Stimulated activated naive CD8-positive, alpha-beta T cell treated with anti-CD3 and anti-CD28 coated beads, Interleukin-15, amount 100 ng/mL, for 72 hours (primary cell): ENCODE data around the gene CNGA3.
A peak's percentile ranks its signal among the peaks of the same experiment; 100 is the strongest.

Experiments
- ATAC-seq: fragments of 150-1000 bp; cut with Tn5 transposase; 2 replicates; pipeline ENCODE4 v1.10.0; 2021; ENCODE audit warnings: mild to moderate bottlenecking, moderate library complexity
- DNase-seq, 2 donors: peaks; one replicate each; pipeline ENCODE4 v3.0.0; 2021 to 2022
- H3K27ac Mint-ChIP-seq, 2 donors: one replicate each; pipeline ENCODE4 v1.8.0; 2022; ENCODE audit warnings: mild to moderate bottlenecking in 2 of 2, mixed read lengths in 2 of 2, moderate library complexity in 2 of 2
- H3K27me3 Mint-ChIP-seq: one replicate; pipeline ENCODE4 v1.8.0; 2022; ENCODE audit warnings: mixed read lengths
- H3K4me1 Mint-ChIP-seq: one replicate; pipeline ENCODE4 v1.8.0; 2022; ENCODE audit warnings: mild to moderate bottlenecking, mixed read lengths
- H3K4me3 Mint-ChIP-seq, 2 donors: one replicate each; pipeline ENCODE4 v1.8.0; 2022; ENCODE audit warnings: mild to moderate bottlenecking in 2 of 2, mixed read lengths in 2 of 2, moderate library complexity in 1 of 2
- H3K9me3 Mint-ChIP-seq, 2 donors: one replicate each; pipeline ENCODE4 v1.8.0; 2022; ENCODE audit warnings: mixed read lengths in 2 of 2

CNGA3 gene

DNA sequence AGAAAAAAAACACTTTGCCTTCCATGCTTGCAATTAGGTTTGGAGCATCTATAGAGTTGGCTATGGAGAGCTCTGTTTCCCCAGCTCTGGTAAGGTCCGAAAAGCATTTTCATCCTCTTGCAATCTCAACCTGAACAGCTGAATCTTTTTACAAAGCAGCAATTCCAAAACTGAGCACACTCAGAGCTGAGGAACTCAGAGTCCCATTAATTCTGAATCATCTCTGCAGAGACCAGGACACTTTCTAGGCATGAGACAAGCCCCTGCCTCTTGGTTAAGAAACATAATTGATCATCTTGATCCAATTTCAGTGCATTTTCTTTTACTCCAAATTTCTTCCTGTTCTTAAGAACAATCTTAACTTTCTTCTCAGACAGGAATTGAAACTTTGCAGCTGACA is 4.2 kb downstream of the CNGA3 start:
- DNase-seq (no peak), ATAC-seq (no peak)
- Mint-ChIP-seq H3K4me3 (no peak overlapping the region), H3K27me3 (peaks cover 67% of the 10 kb centered on the region), H3K27ac (no peak overlapping the region), H3K9me3 (no peaks in the 10 kb centered on the region), H3K4me1 (peaks cover 25% of the 10 kb centered on the region)

DNA sequence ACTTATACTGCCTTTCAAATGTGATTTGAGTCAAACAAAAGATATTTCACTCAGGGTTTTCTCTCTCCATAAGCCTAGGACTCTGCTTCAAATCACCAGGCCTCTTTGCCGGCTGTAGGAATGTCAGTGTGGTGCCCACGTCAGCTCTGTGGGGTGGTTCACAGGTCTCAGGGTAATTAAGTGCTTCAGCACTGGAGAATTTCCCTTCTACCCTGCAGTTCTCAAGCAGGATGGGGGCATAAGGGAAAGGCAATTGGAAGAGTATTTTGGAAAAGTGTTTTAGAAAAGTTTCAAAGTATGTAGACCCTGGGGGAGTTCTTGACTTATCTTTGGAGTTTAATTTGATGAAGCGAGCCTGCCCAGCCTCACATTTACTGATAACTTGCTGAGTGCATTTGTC is 9.6 kb downstream of the CNGA3 start:
- Mint-ChIP-seq H3K27me3 (peaks cover 30% of the 10 kb centered on the region), H3K4me1 (no peaks in the 10 kb centered on the region), H3K9me3 (no peaks in the 10 kb centered on the region), H3K27ac (no peak overlapping the region), H3K4me3 (no peak overlapping the region)
- DNase-seq = no peak
- no peak for ATAC-seq

DNA sequence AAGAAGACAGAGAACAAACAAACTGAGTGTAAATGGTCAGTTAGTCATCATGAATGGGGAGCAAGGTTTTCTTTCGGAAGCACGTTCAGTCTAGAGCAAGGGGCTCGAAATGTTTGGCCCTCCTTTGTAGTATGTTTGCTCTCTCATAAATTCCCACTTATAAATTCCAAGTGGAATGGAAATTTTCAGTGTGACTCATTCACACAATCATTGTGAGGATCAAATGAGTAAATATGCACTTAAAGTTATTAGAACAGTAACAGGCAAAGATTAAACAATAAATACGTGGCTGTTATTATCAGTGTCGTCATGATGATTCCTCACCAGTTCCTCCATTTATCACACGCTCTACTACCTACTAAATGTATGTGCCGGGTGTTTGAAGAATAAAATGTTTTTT is 10.5 kb downstream of the CNGA3 start:
- peaks cover 22% of the 10 kb centered on the region for H3K27me3 Mint-ChIP-seq
- H3K27ac Mint-ChIP-seq = no peak overlapping the region
- H3K4me1 Mint-ChIP-seq = no peaks in the 10 kb centered on the region
- DNase-seq (no peak), ATAC-seq (no peak)
- H3K9me3 Mint-ChIP-seq = no peaks in the 10 kb centered on the region
- H3K4me3 Mint-ChIP-seq = no peak overlapping the region

DNA sequence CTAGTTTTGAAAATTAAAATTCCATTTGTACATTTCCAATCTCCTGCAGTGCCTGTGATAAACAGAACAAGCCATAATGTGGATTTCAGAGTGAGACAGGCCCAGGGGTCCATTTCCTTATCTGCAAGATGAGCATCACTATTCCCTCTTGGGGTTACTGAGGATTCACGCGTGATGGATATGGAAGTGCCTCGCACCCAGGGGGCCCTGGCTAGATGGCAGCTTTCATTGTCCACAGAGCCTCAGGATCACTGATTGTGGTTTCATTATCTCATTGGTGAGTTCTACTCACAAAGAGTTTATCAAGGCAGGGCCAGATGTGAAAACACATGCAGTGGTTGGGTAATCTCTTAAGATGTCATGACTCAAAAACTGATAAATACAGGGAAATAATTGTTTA is 11.6 kb downstream of the CNGA3 start:
- no peak overlapping the region for H3K4me3 Mint-ChIP-seq
- ATAC-seq = no peak
- no peak overlapping the region for H3K27ac Mint-ChIP-seq
- peaks cover 16% of the 10 kb centered on the region for H3K27me3 Mint-ChIP-seq
- no peak for DNase-seq
- no peaks in the 10 kb centered on the region for H3K4me1 Mint-ChIP-seq
- H3K9me3 Mint-ChIP-seq = no peaks in the 10 kb centered on the region

DNA sequence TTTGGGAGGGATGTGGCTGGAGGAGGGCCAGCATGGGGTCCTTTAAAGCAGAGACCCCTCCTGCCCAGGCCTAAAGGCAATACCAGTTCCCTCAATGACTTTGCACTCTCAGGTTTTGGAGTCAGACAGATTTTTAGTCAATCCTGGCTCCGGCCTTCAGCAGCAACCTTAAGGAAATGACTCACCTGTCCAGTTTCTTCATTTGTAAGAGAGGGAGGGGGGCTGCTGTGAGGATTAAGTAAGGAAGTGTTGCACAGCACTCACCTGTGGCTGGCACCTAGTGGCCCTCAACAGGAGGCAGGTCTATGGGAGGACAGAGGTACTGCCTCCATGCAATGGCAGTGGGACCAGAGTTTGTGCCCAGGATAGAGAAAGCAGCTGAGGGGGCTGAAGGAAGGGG is 13.7 kb downstream of the CNGA3 start:
- Mint-ChIP-seq H3K4me3 (no peak overlapping the region), H3K4me1 (no peaks in the 10 kb centered on the region), H3K9me3 (no peaks in the 10 kb centered on the region), H3K27me3 (peaks cover 17% of the 10 kb centered on the region), H3K27ac (no peak overlapping the region)
- no peak for DNase-seq
- no peak for ATAC-seq

DNA sequence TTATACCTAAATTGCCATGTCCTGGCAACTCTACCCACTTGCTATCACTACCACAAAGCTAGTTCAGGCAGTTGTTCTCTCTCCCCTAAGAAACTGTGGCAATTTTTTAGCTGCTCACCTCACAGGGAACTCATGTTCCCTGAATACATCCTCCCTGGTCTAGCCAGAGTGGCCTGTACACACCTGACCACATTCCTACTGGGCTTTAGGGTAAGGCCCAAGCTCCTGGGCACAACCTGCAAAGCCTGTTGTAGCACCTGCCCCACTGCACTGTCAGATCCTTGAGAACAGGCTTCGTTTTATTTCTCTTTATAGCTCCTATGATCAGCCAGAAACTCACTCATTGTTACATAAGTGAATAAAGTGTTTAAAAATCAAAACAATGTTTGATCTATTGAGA is 21.5 kb downstream of the CNGA3 start:
- no peak for ATAC-seq
- Mint-ChIP-seq H3K27ac (no peak overlapping the region), H3K27me3 (peaks cover 31% of the 10 kb centered on the region), H3K4me1 (no peaks in the 10 kb centered on the region), H3K9me3 (peaks cover 0 to 13% of the 10 kb centered on the region in 2 donors), H3K4me3 (no peak overlapping the region)
- DNase-seq = no peak

DNA sequence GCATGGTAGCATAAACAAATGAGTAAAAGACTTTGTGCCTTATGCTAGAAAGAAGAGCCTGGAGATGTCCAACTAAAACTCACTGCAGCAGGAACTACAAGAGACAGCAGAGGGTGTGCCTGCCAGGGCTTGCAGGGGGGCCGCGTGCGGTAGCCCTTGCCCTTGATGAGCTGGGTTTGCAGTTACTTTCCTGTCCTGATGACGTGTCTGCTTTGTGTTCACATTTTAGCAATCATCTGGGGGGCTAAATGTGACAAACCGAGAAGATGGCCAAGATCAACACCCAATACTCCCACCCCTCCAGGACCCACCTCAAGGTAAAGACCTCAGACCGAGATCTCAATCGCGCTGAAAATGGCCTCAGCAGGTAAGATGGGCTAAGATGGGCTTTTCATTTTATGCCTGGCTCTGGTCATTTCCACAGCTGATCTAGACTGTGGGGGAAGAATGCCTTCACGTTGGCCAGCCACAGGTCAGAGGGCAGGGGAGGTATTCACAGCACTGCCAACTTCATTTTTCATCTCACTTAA is 23.5 kb downstream of the CNGA3 start:
- Mint-ChIP-seq H3K4me3 (no peak overlapping the region), H3K9me3 (peaks cover 0 to 13% of the 10 kb centered on the region in 2 donors), H3K27me3 (peaks cover 50% of the 10 kb centered on the region), H3K4me1 (no peaks in the 10 kb centered on the region), H3K27ac (no peak overlapping the region)
- ATAC-seq (no peak), DNase-seq (no peak)

DNA sequence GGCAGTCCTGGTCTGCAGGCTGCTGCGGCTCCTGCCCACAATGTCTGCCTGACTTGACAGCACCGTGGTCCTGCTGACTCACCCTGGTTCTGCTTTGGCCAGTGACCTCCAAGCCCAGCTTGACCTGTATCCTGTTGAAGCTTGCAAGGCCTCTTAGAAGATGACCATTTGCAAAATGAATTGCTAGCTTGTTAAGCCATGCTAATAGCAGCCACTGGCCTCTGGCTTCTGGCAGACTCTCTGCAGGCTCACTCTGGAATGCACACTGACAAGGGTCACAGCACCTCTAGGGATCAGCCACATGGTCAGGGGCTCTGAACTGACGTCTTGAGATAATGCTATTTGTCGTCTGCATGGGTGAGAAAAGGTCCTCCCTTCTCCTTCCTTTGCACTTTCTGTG is 25.9 kb downstream of the CNGA3 start:
- no peak overlapping the region for H3K27ac Mint-ChIP-seq
- H3K27me3 Mint-ChIP-seq = peaks cover 62% of the 10 kb centered on the region
- DNase-seq = no peak
- no peaks in the 10 kb centered on the region for H3K4me1 Mint-ChIP-seq
- no peak overlapping the region for H3K4me3 Mint-ChIP-seq
- no peak for ATAC-seq
- peaks cover 0 to 13% of the 10 kb centered on the region in 2 donors for H3K9me3 Mint-ChIP-seq

DNA sequence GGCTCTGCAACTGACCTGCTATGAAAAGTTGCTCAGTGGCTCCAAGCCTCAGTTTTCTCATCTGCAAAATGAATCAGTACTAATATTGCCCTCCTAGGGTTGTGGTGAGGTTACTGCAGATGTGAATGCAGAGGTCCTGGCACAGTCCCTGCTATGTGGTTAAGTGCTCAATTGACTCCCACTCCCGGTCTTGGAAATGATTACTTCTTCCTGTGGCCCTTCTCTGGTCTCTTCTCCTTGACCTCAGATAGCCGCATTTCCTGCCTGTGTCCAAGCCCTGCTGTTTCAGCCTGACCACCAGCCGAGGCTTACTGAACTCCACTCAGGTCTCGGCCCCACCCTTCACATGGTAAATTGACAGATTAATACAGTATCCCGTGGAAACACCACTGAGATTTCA is 26.3 kb downstream of the CNGA3 start:
- Mint-ChIP-seq H3K4me3 (no peak overlapping the region), H3K27ac (no peak overlapping the region), H3K4me1 (no peaks in the 10 kb centered on the region), H3K27me3 (peaks cover 62% of the 10 kb centered on the region), H3K9me3 (peaks cover 0 to 11% of the 10 kb centered on the region in 2 donors)
- ATAC-seq (no peak), DNase-seq (no peak)

DNA sequence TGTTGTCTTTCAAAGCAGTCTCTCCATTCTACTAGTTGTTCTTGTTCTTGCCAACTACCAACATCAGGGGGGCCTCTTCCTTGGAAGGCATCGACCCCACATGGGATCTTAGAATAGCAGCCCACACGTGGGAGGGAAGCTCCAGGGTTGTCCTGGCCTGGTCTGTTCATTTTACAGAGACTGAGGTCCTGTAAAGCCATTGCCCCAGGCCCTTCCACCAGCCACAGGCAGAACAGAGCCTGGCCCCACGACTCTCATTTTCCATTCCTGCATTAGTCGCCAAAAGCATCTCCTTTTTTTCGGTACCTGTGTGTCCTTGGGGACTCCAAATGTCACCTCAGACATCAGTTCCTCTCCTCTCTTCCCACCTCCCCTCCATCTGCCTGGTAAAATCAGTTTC is 28.0 kb downstream of the CNGA3 start:
- Mint-ChIP-seq H3K27me3 (peaks cover 60% of the 10 kb centered on the region), H3K27ac (peak overlapping the region in 1 of 2 donors; percentile 60), H3K4me1 (no peaks in the 10 kb centered on the region), H3K4me3 (no peak overlapping the region), H3K9me3 (no peaks in the 10 kb centered on the region)
- ATAC-seq = no peak
- DNase-seq = no peak

DNA sequence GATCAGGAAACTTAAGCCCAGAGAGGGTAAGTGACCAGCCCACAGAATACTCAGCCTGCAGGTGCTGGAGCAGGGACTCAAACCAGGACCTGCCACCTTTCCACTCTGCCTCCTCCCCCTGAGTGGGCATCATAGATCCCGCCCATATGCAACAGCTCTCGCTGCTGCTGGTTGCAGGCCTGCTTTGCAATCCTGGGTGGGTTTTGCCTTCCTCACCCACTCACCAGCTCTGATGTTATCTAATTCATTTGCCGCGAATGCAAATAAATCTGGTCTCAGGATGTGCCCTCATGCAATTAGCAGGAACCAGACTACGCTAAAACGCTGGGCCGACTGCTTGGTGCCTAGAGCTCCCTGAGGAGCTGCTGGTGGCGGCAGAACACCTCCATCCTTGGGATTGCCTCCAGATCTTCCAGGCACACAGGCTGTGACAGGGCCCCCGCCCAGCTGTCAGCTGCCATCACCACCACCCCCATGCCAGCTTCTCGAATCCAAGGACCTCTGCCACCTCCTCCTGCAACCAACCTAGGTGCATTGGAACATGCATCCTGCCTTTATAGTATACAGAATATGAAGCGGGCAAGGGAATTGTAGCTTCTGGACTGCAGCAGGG is 28.8 kb downstream of the CNGA3 start:
- peaks cover 60% of the 10 kb centered on the region for H3K27me3 Mint-ChIP-seq
- no peak overlapping the region for H3K4me3 Mint-ChIP-seq
- DNase-seq = no peak
- H3K4me1 Mint-ChIP-seq = no peaks in the 10 kb centered on the region
- H3K27ac Mint-ChIP-seq = no peak overlapping the region
- H3K9me3 Mint-ChIP-seq = no peaks in the 10 kb centered on the region
- no peak for ATAC-seq

DNA sequence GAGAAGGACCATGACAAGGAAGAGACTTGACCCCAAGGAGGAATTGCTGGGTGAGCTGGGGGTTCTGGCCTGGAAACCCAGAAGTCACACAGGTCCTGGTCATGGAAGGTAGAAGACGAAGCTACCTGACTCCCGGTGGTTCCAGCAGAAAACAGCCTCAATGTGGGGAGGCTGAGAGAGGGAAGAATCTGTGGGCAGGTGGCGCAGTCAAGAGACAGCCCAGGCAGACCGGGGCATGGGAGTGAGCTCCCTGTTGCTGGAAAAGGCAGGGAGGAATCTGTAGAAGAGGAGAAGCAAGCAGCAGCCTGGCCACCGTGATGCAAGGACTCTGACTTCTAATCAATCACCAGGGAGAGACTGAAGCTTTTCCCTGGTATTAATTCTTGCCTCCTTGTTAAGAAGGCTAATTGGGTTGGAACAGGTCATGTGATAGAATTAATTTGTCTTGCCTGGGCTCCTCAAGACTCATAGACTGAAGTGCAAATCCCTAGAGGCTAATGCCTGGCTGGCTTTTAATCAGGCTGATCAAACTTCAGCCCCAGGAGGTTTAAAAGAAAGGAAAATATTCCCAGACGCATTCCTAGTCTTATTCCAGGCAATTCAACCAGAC is 30.1 kb downstream of the CNGA3 start:
- ATAC-seq (no peak), DNase-seq (no peak)
- no peaks in the 10 kb centered on the region for H3K4me1 Mint-ChIP-seq
- no peak overlapping the region for H3K27ac Mint-ChIP-seq
- H3K27me3 Mint-ChIP-seq = peaks cover 60% of the 10 kb centered on the region
- H3K9me3 Mint-ChIP-seq = no peaks in the 10 kb centered on the region
- H3K4me3 Mint-ChIP-seq = no peak overlapping the region

DNA sequence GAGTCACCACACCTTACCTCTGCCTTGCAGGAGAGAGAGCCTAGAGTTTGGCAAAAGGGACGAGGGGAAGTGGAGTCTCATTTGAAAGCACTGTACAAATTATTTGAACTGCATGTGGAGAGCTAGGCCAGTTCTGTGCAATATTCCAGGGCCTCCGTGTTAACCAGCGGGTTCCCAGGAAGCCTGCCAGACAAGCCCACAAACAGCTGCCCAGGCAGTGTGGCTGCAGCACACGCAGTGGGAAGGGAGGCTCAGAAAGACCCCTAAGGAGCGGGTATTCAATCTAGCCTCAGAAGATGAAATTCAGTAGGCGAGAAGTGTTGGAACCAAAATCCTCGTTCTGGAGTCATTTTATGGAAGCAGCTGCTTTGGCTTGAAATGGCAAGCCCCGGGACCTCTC is 30.7 kb downstream of the CNGA3 start:
- no peaks in the 10 kb centered on the region for H3K4me1 Mint-ChIP-seq
- peaks cover 60% of the 10 kb centered on the region for H3K27me3 Mint-ChIP-seq

DNA sequence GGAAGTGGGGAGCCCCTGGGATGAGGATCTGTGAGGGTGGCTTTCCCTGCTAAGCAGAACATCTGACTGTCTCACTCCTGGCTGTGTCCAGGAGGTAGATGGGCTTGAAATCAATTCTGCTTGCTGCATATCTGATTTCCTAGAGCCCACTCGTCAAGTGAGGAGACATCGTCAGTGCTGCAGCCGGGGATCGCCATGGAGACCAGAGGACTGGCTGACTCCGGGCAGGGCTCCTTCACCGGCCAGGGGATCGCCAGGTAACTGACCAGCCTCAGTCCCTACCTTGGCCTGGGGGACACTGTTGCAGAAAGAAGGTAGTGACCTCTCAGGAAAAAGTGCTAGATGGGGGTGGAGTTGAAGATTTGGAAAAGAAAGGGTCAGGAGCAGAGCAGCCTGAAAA is 31.3 kb downstream of the CNGA3 start:
- Mint-ChIP-seq H3K27ac (no peak overlapping the region), H3K9me3 (no peaks in the 10 kb centered on the region), H3K4me3 (no peak overlapping the region), H3K27me3 (peaks cover 58% of the 10 kb centered on the region), H3K4me1 (no peaks in the 10 kb centered on the region)
- ATAC-seq (no peak), DNase-seq (no peak)

More for the DNA sequence above, 30.7 kb downstream of the CNGA3 start:
- Mint-ChIP-seq H3K9me3 (no peaks in the 10 kb centered on the region), H3K4me3 (no peak overlapping the region), H3K27ac (no peak overlapping the region)
- ATAC-seq (no peak), DNase-seq (no peak)

DNA sequence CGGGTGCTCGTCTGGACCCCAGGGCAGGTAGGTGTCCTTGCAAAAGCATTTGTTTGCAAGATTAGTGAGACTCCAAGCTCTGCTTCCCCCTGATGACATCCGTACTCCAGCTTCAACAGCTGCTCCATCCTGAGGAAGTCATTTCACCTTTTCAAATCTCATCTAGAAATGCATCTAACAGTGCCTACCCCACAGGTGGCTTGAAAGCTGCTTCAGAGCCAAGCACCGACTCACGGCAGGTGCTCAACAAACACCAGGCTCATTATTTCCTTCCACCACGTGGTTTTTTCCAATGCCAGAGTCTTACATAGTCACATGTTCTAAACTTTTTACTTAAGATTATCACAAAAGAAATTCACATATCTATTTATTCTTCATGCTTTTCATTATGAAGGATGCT is 31.9 kb downstream of the CNGA3 start:
- Mint-ChIP-seq H3K27ac (no peak overlapping the region), H3K27me3 (peaks cover 51% of the 10 kb centered on the region), H3K4me3 (no peak overlapping the region), H3K4me1 (no peaks in the 10 kb centered on the region), H3K9me3 (no peaks in the 10 kb centered on the region)
- ATAC-seq (no peak), DNase-seq (no peak)

DNA sequence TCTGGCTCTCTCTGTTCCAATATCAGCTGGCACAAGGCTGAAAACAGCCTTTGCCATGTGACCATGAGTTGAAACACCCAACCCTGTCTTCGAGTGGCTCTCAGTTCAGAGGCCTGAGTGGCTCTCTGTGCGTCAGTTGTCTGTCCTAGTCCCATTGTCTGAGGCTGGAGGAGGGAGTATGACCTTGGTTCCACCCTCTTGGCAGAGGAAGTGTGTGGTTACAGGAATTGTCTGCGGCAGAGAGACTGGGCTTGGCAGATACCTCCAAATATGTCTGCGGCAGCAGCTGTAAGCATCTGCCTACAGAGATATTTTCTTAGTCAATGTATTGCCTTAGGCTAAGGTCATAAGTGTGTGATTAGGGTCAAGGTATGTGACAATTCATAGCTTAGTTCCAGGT is 32.6 kb downstream of the CNGA3 start:
- H3K4me3 Mint-ChIP-seq = no peak overlapping the region
- peaks cover 47% of the 10 kb centered on the region for H3K27me3 Mint-ChIP-seq
- no peak overlapping the region for H3K27ac Mint-ChIP-seq
- ATAC-seq = no peak
- DNase-seq = no peak
- H3K4me1 Mint-ChIP-seq = no peaks in the 10 kb centered on the region
- no peaks in the 10 kb centered on the region for H3K9me3 Mint-ChIP-seq
